PC-3 (cell line): ENCODE data around the gene IGFBP2.

Experiments used
- CTCF ChIP-seq: fragments of 300-600 bp; sonication (generic); conservative IDR thresholded peaks from 2 replicates; pipeline ENCODE4 v1.5.1; 2017; ENCODE audit warnings: antibody characterized with exemption, low read depth, mild to moderate bottlenecking, low read length
- EZH2 ChIP-seq: fragments of 300-600 bp; sonication (generic); IDR thresholded peaks from one replicate; pipeline ENCODE4 v1.6.1; 2017; ENCODE audit warnings: antibody characterized with exemption, mild to moderate bottlenecking, low read length; ENCODE audit not compliant: unreplicated experiment

GRCh38 chr2:216588861-216589710 lies 44.1 kb upstream of the IGFBP2 start:
- no peak for TF ChIP-seq CTCF
- TF ChIP-seq EZH2: no peak
